GM03348 (cell line): Measurements from ENCODE around the gene CSTPP1.
"Not testable (repeated sequence)": the region's sequence is repeated elsewhere in the genome, so short reads cannot be mapped to it uniquely, and the experiment has no call there.

Experiments
- DNase-seq: peaks from one replicate; pipeline ENCODE4 v3.0.0; 2012; ENCODE audit warnings: low spot score

The CSTPP1 gene

GRCh38 chr11:47050284-47050683 is 113.7 kb downstream of the CSTPP1 start:
- no peak for DNase-seq

GRCh38 chr11:47051217-47051616 is 114.7 kb downstream of the CSTPP1 start:
- peak; percentile 24 for DNase-seq

DNA sequence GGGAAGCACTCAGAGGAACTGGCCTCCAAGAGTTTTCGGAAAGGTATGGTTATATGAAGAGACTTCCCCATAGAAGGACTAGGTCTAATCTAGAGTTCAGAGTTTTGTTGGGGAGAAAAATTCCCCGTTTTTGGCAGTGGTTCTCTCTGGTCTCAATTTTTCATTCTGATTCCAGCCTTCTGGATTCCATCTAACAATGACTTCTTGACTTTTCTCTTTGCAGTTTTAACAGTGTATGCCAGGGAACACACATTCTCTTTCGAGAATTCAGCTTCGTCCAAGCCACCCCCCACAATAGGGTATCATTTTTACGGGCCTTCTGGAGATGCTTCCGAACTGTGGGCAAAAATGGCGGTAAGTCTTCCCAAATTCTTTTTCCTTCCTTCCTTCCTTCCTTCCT is 115.6 kb downstream of the CSTPP1 start:
- DNase-seq, result no peak

DNA sequence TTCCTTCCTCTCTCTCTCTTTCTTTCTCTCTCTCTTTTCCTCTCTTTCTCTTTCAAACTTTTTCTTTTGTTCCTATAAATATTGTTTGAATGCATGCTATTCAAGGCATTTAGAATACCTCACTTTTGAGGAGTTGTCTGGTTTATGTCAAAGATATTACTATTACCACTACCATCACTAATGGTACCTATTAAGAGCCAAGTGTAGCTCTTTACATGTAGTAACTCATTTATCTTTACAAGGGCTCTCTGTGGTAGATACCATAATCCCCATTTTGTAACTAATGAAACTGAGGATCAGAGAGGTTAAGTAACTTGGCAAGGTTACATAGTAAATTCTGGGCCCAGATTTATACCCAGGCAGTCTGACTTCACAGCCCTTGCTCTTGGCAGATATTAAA is 116.0 kb downstream of the CSTPP1 start:
- no peak for DNase-seq

GRCh38 chr11:47055534-47055933 is 119.0 kb downstream of the CSTPP1 start:
- no peak for DNase-seq

- peak; percentile 41 for DNase-seq
These were observed 119.8 kb downstream of the CSTPP1 start for GRCh38 chr11:47056261-47056915.

DNA sequence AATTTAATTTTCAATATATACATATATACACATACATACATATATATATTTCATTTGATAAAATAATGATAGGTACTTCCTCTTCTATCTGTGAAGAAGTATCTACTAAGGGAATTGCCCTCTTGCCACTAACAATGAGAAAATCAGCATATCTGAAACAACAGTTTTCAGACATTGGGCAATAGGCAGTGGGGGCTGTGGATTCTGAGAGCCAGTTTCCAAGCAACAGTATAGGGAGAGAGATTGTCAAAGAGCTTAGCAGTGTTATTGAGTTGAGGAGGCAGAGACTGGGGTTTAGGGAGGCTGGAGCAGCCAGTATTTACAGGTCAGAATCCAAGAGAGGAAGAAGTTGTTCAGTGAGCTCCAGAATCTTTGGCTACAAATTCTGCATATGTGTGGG is 120.8 kb downstream of the CSTPP1 start:
- no peak for DNase-seq

DNA sequence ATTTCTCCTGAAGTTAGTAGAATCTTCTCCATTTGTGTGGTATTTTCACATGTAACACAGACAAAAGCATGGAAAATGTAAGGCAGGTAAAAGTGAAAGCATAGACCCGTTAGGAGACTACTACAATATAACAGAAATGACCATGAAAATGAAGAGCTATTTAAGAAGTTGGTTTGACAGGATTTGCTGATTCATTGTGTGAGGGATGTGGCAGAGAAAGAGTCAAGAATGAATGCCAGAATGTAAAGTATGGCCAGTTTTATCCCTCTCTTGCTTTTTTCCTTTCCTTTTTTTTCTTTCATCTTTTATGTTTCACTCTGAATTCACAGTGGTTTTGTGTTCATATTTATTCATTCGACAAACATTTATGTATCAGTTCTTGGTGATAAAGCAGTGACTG is 124.2 kb downstream of the CSTPP1 start:
- DNase-seq, result peak; percentile 18

- DNase-seq, result no peak
These were observed 125.0 kb downstream of the CSTPP1 start for GRCh38 chr11:47061429-47062178.

- no peak for DNase-seq
These were observed 126.2 kb downstream of the CSTPP1 start for GRCh38 chr11:47062736-47063135.

- DNase-seq, result no peak
These were observed 130.8 kb downstream of the CSTPP1 start for GRCh38 chr11:47067401-47067800.

- no peak for DNase-seq
These were observed 134.2 kb downstream of the CSTPP1 start for GRCh38 chr11:47070769-47071168.

DNA sequence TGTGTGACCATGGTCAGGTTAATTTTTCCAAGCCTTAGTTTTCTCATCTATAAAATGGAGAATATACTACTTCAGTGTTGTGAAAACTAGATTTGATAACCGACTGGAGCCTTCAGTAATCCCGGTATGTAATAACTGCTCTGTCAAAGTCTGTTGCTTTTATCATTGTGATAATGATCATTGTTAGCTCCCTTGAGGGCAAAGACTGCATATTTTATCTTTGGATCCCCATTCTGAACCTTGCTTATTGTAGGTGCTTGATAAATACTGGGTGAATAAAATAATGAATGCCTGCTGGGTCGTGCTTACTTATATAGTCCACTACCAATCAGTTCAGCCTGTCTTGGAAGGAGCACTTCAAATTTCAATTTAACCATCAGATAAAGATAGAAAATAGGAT is 134.8 kb downstream of the CSTPP1 start:
- no peak for DNase-seq

DNA sequence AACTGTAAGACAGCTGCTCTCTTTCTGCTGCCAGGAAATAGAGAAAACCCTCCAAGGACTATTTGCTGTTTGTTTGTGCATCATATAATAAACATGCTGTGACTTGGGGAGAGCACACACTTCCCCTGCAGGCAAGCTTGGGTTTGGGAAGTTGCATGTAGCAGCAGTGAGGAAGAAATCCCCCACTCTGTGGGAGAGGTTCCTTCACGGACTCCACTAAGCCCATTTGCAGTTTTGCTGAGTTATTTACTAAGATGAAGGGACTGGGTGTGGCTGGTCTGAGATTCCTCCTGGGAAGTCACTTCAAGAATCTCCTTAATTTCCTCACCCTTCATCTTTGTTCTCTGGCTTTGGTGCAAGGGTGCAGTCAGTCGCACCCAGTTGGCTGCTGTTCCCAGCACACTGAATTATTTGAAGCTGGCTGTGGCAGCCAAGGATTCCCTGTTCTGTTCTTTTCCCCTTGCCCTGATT is 135.3 kb downstream of the CSTPP1 start:
- peak; percentile 21 for DNase-seq

GRCh38 chr11:47078751-47079521 is 142.4 kb downstream of the CSTPP1 start:
- peak; percentile 25 for DNase-seq

- not testable (repeated sequence) for DNase-seq
These were observed 144.2 kb downstream of the CSTPP1 start for GRCh38 chr11:47080775-47081174.

- peak; percentile 14 for DNase-seq
These were observed 147.4 kb downstream of the CSTPP1 start for GRCh38 chr11:47083913-47084312.

- no peak for DNase-seq
These were observed 151.2 kb downstream of the CSTPP1 start for GRCh38 chr11:47087801-47088200.

DNA sequence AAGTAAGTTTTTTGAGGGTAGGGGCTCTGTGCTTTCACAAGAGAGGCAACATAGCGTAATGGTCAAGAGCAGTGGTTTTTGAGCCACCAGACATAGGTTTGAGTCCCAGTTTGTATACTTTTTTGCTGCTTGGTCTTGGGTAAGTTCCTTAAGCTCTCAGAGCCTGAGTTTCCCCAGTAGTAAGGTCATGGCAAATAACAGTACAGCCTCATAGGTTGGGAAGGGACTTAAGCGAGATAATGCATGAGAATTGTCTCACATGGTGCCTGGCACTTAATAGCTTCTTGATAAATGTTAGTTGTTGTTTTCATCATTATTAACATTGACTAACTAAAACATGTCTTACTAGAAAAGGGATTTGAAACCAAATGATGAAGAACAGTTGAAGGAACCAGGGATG is 157.0 kb downstream of the CSTPP1 start:
- DNase-seq, result no peak

- not testable (repeated sequence) for DNase-seq
These were observed 160.3 kb downstream of the CSTPP1 start for GRCh38 chr11:47096871-47097270.

DNA sequence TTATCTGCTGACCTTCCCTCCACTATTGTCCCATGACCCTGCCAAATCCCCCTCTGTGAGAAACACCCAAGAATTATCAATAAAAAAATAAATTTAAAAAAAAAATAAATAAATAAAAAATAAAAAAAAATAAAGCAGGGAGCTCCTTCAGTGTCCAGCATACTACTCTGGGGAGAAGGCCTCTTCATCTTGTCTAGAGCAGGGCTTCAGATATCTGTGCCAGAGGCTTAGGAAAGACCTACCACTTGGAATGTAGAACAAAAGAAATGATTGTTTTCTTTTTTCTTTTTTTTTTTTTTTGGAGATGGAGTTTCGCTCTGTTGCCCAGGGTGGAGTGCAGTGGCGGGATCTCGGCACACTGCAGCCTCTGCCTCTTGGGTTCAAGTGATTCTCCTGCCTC is 161.7 kb downstream of the CSTPP1 start:
- DNase-seq, result not testable (repeated sequence)

- no peak for DNase-seq
These were observed 162.8 kb downstream of the CSTPP1 start for GRCh38 chr11:47099214-47099917.
